Activated naive CD4-positive, alpha-beta T cell treated with anti-CD3 and anti-CD28 coated beads, Interleukin-2, amount 50 U/mL, for 16 hours (primary cell): ENCODE data around the gene LRRC7.
"Not testable (repeated sequence)": the region's sequence is repeated elsewhere in the genome, so short reads cannot be mapped to it uniquely, and the experiment has no call there.

Source experiments
- DNase-seq: peaks from one replicate; pipeline ENCODE4 v3.0.0-alpha.2; 2020

The LRRC7 gene

GRCh38 chr1:69702085-69702484 lies 134.4 kb downstream of the LRRC7 start:
- no peak for DNase-seq

GRCh38 chr1:69706473-69706872 lies 138.8 kb downstream of the LRRC7 start:
- DNase-seq: no peak

- DNase-seq: no peak
Observed at GRCh38 chr1:69707103-69707502, 139.4 kb downstream of the LRRC7 start.

- no peak for DNase-seq
Observed at GRCh38 chr1:69710484-69711189, 142.9 kb downstream of the LRRC7 start.

- DNase-seq: no peak
Observed at GRCh38 chr1:69711190-69711930, 143.6 kb downstream of the LRRC7 start.

GRCh38 chr1:69717834-69718233 lies 150.1 kb downstream of the LRRC7 start:
- DNase-seq: not testable (repeated sequence)

GRCh38 chr1:69728206-69728605 lies 160.5 kb downstream of the LRRC7 start:
- DNase-seq: no peak

- DNase-seq: no peak
Observed at GRCh38 chr1:69733061-69733460, 165.3 kb downstream of the LRRC7 start.

- DNase-seq: no peak
Observed at GRCh38 chr1:69737527-69738185, 169.9 kb downstream of the LRRC7 start.

GRCh38 chr1:69738458-69739250 lies 170.9 kb downstream of the LRRC7 start:
- no peak for DNase-seq

GRCh38 chr1:69739251-69739605 lies 171.5 kb downstream of the LRRC7 start:
- DNase-seq: no peak

- no peak for DNase-seq
Observed at GRCh38 chr1:69743146-69743545, 175.4 kb downstream of the LRRC7 start.

GRCh38 chr1:69744381-69744780 lies 176.7 kb downstream of the LRRC7 start:
- no peak for DNase-seq

- DNase-seq: no peak
Observed at GRCh38 chr1:69747207-69747606, 179.5 kb downstream of the LRRC7 start.

GRCh38 chr1:69750638-69751037 lies 182.9 kb downstream of the LRRC7 start:
- DNase-seq: no peak

GRCh38 chr1:69752831-69753230 lies 185.1 kb downstream of the LRRC7 start:
- no peak for DNase-seq

GRCh38 chr1:69754521-69754920 lies 186.8 kb downstream of the LRRC7 start:
- no peak for DNase-seq

- no peak for DNase-seq
Observed at GRCh38 chr1:69755647-69756046, 187.9 kb downstream of the LRRC7 start.

GRCh38 chr1:69765951-69766350 lies 198.2 kb downstream of the LRRC7 start:
- DNase-seq: no peak

- no peak for DNase-seq
Observed at GRCh38 chr1:69766431-69767180, 198.9 kb downstream of the LRRC7 start.

GRCh38 chr1:69776555-69776954 lies 208.8 kb downstream of the LRRC7 start:
- peak; percentile 10 for DNase-seq

GRCh38 chr1:69777423-69777822 lies 209.7 kb downstream of the LRRC7 start:
- no peak for DNase-seq
